ENCODE measurements around the gene GABARAPL2.

GABARAPL2 gene

GRCh38 chr16:75614066-75614897 is 48.1 kb downstream of the GABARAPL2 start:
- CTCF ChIA-PET, result no interaction called here
- POLR2A ChIA-PET, result no interaction called here
- no peak for DNase-seq (ENCODE audit: extremely low spot score)
- TF ChIP-seq FOXK2 (IDR thresholded peaks at IDR 0.05) (no peak), SP1 (IDR thresholded peaks at IDR 0.05) (no peak), LEF1 (IDR thresholded peaks at IDR 0.05; ENCODE audit: borderline replicate concordance) (no peak), BHLHE40 (IDR thresholded peaks at IDR 0.05; ENCODE audit: borderline replicate concordance) (no peak), NFRKB (IDR thresholded peaks at IDR 0.05) (no peak), HDGF (IDR thresholded peaks at IDR 0.05; ENCODE audit: borderline replicate concordance) (no peak), ARNT (IDR thresholded peaks at IDR 0.05) (no peak), FOXA1 (IDR thresholded peaks at IDR 0.05) (no peak), TARDBP (IDR thresholded peaks at IDR 0.05) (no peak), FOXM1 (IDR thresholded peaks at IDR 0.05; ENCODE audit: borderline replicate concordance) (no peak)
- TF ChIP-seq, protein P1, sequence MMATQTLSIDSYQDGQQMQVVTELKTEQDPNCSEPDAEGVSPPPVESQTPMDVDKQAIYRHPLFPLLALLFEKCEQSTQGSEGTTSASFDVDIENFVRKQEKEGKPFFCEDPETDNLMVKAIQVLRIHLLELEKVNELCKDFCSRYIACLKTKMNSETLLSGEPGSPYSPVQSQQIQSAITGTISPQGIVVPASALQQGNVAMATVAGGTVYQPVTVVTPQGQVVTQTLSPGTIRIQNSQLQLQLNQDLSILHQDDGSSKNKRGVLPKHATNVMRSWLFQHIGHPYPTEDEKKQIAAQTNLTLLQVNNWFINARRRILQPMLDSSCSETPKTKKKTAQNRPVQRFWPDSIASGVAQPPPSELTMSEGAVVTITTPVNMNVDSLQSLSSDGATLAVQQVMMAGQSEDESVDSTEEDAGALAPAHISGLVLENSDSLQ (IDR thresholded peaks at IDR 0.05), result no peak

DNA sequence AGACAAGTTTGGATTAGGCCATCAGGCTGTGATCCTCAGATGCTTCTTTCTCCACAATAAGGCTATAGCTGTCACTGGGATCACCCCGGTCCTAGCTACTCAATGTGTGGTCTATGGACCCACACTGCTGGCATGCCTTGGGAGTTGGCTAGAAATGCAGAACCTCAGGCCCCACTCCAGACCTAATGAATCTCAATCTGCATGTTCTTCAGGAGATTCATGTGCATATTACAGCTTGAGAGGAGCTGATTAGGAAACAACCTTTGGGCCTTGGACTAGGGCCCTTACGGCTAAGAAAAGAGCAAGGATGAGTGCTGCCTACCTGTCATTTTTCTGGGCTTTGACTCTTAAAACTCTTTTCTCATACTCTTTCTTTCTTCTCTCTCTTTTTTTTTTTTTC is 49.4 kb downstream of the GABARAPL2 start:
- CTCF ChIA-PET, result no interaction called here
- TF ChIP-seq SUZ12 (IDR thresholded peaks at IDR 0.05), result no peak
- TF ChIP-seq TARDBP (IDR thresholded peaks at IDR 0.05), result no peak
- no peak for TF ChIP-seq CTBP1 (IDR thresholded peaks at IDR 0.05; ENCODE audit: borderline replicate concordance)
- no peak for TF ChIP-seq ZNF384 (IDR thresholded peaks at IDR 0.05)
- TF ChIP-seq LEF1 (IDR thresholded peaks at IDR 0.05; ENCODE audit: borderline replicate concordance), result no peak
- TF ChIP-seq SP1 (IDR thresholded peaks at IDR 0.05), result no peak
- TF ChIP-seq HDGF (IDR thresholded peaks at IDR 0.05; ENCODE audit: borderline replicate concordance), result no peak
- TF ChIP-seq, protein P1 (IDR thresholded peaks at IDR 0.05), result no peak
- no peak for TF ChIP-seq FOXA1 (IDR thresholded peaks at IDR 0.05)
- TF ChIP-seq NFRKB (IDR thresholded peaks at IDR 0.05), result no peak
- TF ChIP-seq ARNT (IDR thresholded peaks at IDR 0.05), result no peak
- no peak for TF ChIP-seq ELF4 (IDR thresholded peaks at IDR 0.05)
- TF ChIP-seq BHLHE40 (IDR thresholded peaks at IDR 0.05; ENCODE audit: borderline replicate concordance), result no peak
- TF ChIP-seq FOXM1 (IDR thresholded peaks at IDR 0.05; ENCODE audit: borderline replicate concordance), result no peak
- no peak for TF ChIP-seq FOXK2 (IDR thresholded peaks at IDR 0.05)
- no peak for TF ChIP-seq L3MBTL2 (conservative IDR thresholded peaks at IDR 0.05)
- POLR2A ChIA-PET, result interaction anchor here (0.9 kb wide), 1 partner anchor 32 kb away, joined by 3 read pairs; the partner anchor contains the start of genes KARS1 and TERF2IP
- DNase-seq (ENCODE audit: extremely low spot score), result no peak

DNA sequence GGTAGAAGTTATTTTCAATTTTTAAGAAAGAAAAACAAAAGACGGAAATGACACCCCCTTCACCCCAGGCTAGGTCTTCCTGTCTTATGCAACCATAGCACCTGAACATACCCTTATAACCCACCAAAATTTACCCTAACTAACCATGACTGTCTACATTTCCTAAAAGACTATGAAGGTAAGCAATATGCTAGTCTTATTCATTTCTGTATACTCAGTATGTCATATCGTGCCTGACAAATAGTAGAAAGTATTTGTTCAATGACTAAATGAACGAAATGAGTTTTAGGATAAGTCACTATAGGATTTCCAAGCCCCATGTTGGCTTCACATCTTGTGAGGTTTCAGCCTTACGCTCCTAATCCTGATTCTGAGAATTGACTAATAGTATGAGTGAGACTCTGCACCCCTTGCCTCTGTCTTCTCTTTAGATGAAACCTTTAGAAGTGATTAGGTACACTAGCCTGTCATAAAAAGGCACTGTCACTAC is 50.4 kb downstream of the GABARAPL2 start:
- CTCF ChIA-PET, result no interaction called here
- POLR2A ChIA-PET, result no interaction called here
- TF ChIP-seq NFRKB (IDR thresholded peaks at IDR 0.05) (no peak), SP1 (IDR thresholded peaks at IDR 0.05) (no peak), CTBP1 (IDR thresholded peaks at IDR 0.05; ENCODE audit: borderline replicate concordance) (no peak), HDGF (IDR thresholded peaks at IDR 0.05; ENCODE audit: borderline replicate concordance) (no peak), L3MBTL2 (conservative IDR thresholded peaks at IDR 0.05) (no peak), BHLHE40 (IDR thresholded peaks at IDR 0.05; ENCODE audit: borderline replicate concordance) (no peak), SUZ12 (IDR thresholded peaks at IDR 0.05) (no peak), FOXM1 (IDR thresholded peaks at IDR 0.05; ENCODE audit: borderline replicate concordance) (no peak), ARNT (IDR thresholded peaks at IDR 0.05) (no peak), FOXK2 (IDR thresholded peaks at IDR 0.05) (no peak), FOXA1 (IDR thresholded peaks at IDR 0.05) (no peak), LEF1 (IDR thresholded peaks at IDR 0.05; ENCODE audit: borderline replicate concordance) (no peak), ELF4 (IDR thresholded peaks at IDR 0.05) (no peak), TARDBP (IDR thresholded peaks at IDR 0.05) (no peak), ZNF384 (IDR thresholded peaks at IDR 0.05) (no peak)
- TF ChIP-seq, protein P1 (IDR thresholded peaks at IDR 0.05), result no peak
- DNase-seq (ENCODE audit: extremely low spot score), result no peak

DNA sequence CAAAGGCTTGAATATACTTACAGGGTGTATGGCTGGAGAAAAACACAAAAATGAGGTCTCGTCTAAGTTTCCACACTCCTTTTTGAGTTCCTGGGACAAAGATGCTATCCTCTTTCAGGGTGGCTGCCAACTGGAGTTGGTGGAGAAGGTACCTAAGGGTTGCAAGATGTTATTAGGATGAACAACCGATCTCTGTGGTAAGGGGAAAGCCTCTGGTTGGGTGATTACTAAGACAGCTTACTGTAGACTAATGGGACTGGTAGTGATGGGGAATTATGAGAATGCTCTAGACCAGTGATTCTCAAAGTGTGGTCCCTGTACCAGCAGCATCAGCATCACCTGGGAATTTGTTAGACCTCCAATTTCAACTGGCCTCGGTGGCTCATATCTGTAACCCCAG is 50.9 kb downstream of the GABARAPL2 start:
- CTCF ChIA-PET, result no interaction called here
- TF ChIP-seq NFRKB (IDR thresholded peaks at IDR 0.05) (no peak), HDGF (IDR thresholded peaks at IDR 0.05; ENCODE audit: borderline replicate concordance) (no peak), ARNT (IDR thresholded peaks at IDR 0.05) (no peak)
- POLR2A ChIA-PET, result no interaction called here
- DNase-seq (ENCODE audit: extremely low spot score), result no peak

GRCh38 chr16:75618780-75619179 is 52.6 kb downstream of the GABARAPL2 start:
- ChIA-PET POLR2A (no interaction called here), CTCF (no interaction called here)
- no peak for DNase-seq (ENCODE audit: extremely low spot score)
- TF ChIP-seq BHLHE40 (IDR thresholded peaks at IDR 0.05; ENCODE audit: borderline replicate concordance) (no peak), FOXA1 (IDR thresholded peaks at IDR 0.05) (no peak), SUZ12 (IDR thresholded peaks at IDR 0.05) (no peak), ZNF384 (IDR thresholded peaks at IDR 0.05) (no peak), HDGF (IDR thresholded peaks at IDR 0.05; ENCODE audit: borderline replicate concordance) (no peak), FOXK2 (IDR thresholded peaks at IDR 0.05) (no peak), LEF1 (IDR thresholded peaks at IDR 0.05; ENCODE audit: borderline replicate concordance) (no peak), TARDBP (IDR thresholded peaks at IDR 0.05) (no peak), ELF4 (IDR thresholded peaks at IDR 0.05) (no peak)

All from HEK293T (cell line).